Sigmoid colon (tissue), 4 donors: Measurements from ENCODE around the gene DRGX.

Experiments
- POLR2A ChIP-seq, 2 donors: fragments of 450-650 bp; IDR thresholded peaks; one replicate each; pipeline ENCODE4 v1.6.1; 2016; ENCODE audit warnings: antibody characterized with exemption in 2 of 2, mild to moderate bottlenecking in 2 of 2, moderate library complexity in 2 of 2
- POLR2AphosphoS5 ChIP-seq, 4 donors: sonication (generic); formaldehyde crosslinking; IDR thresholded peaks; one replicate each; pipeline ENCODE4 v1.6.1; 2017; ENCODE audit warnings: antibody characterized with exemption in 4 of 4
- TF ChIP-seq, protein P1 (sequence below), 4 experiments: fragments of 450-650 bp in 3 of 4; fragments of 200-600 bp in 1 of 4; IDR thresholded peaks; one replicate each; pipeline ENCODE4 v1.5.1; 2016 to 2019; ENCODE audit warnings: antibody characterized with exemption in 4 of 4, mild to moderate bottlenecking in 3 of 4, moderate library complexity in 2 of 4

DNA sequence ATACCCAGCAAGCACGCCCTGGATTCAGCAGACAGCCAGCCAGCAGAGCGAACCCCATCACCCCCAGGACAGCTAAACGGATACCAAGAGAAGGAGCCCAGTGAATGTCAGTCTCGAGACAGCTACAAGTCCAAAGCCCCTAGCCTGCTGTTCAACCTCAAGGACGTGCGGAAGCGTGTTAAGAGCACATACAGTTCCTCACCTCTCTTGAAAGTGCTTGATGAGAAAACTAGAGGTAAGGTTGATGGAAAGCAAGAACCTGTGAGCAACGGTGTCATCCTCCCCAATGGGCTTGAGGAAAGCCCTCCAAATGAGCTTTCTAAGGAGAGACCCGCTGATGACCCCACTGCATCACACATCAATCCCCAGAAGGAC lies 72.0 kb downstream of the DRGX start:
- TF ChIP-seq POLR2A (IDR thresholded peaks at IDR 0.05): no peak
- TF ChIP-seq, protein P1, sequence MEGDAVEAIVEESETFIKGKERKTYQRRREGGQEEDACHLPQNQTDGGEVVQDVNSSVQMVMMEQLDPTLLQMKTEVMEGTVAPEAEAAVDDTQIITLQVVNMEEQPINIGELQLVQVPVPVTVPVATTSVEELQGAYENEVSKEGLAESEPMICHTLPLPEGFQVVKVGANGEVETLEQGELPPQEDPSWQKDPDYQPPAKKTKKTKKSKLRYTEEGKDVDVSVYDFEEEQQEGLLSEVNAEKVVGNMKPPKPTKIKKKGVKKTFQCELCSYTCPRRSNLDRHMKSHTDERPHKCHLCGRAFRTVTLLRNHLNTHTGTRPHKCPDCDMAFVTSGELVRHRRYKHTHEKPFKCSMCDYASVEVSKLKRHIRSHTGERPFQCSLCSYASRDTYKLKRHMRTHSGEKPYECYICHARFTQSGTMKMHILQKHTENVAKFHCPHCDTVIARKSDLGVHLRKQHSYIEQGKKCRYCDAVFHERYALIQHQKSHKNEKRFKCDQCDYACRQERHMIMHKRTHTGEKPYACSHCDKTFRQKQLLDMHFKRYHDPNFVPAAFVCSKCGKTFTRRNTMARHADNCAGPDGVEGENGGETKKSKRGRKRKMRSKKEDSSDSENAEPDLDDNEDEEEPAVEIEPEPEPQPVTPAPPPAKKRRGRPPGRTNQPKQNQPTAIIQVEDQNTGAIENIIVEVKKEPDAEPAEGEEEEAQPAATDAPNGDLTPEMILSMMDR (IDR thresholded peaks at IDR 0.05): no peak
- TF ChIP-seq POLR2AphosphoS5 (IDR thresholded peaks at IDR 0.05): no peak
